Effector memory CD8-positive, alpha-beta T cell (primary cell): ENCODE measurements around the gene LRRC41.
"Not testable (repeated sequence)": the region's sequence is repeated elsewhere in the genome, so short reads cannot be mapped to it uniquely, and the experiment has no call there.

Source experiments
- ATAC-seq: fragments of 150-1000 bp; cut with Tn5 transposase; replicated peaks from 2 replicates; pipeline ENCODE4 v1.10.0; 2021; ENCODE audit warnings: mild to moderate bottlenecking, moderate library complexity
- DNase-seq, 3 experiments: peaks; one replicate each; pipeline ENCODE4 v3.0.0; 2021
- H3K27ac Mint-ChIP-seq, 2 donors: one replicate each; pipeline ENCODE4 v1.8.0; 2022; ENCODE audit warnings: mild to moderate bottlenecking in 2 of 2, mixed read lengths in 2 of 2, moderate library complexity in 2 of 2
- H3K27me3 Mint-ChIP-seq, 2 donors: one replicate each; pipeline ENCODE4 v1.8.0; 2022; ENCODE audit warnings: mixed read lengths in 2 of 2
- H3K36me3 Mint-ChIP-seq: one replicate; pipeline ENCODE4 v1.8.0; 2022; ENCODE audit warnings: mild to moderate bottlenecking, moderate library complexity, mixed read lengths; ENCODE audit not compliant: insufficient read depth
- H3K4me1 Mint-ChIP-seq, 2 donors: one replicate each; pipeline ENCODE4 v1.8.0; 2022; ENCODE audit warnings: low read depth in 2 of 2, mixed read lengths in 2 of 2
- H3K4me3 Mint-ChIP-seq, 2 donors: one replicate each; pipeline ENCODE4 v1.8.0; 2022; ENCODE audit warnings: mild to moderate bottlenecking in 2 of 2, mixed read lengths in 2 of 2, moderate library complexity in 2 of 2
- H3K9me3 Mint-ChIP-seq, 2 donors: one replicate each; pipeline ENCODE4 v1.8.0; 2022; ENCODE audit warnings: mixed read lengths in 2 of 2

Gene LRRC41

DNA sequence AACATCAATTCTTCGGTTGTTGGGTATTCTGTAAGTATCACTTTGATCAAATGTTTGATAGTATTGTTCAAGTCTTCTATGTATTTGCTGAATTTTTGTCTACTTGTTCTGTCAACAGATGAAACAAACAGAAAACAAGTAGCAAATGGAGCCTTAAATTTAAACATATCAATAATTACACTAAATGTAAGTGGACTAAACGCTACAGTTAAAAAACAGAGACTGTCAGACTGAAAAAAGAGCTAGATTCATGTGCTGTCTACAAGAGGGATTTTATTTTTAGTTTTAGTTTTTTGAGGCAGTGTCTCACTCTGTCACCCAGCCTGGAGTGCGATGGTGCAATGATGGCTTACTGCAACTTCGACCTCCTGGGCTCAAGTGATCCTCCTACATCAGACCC lies 66.5 kb downstream of the LRRC41 start:
- H3K9me3 Mint-ChIP-seq: no peaks in the 10 kb centered on the region

DNA sequence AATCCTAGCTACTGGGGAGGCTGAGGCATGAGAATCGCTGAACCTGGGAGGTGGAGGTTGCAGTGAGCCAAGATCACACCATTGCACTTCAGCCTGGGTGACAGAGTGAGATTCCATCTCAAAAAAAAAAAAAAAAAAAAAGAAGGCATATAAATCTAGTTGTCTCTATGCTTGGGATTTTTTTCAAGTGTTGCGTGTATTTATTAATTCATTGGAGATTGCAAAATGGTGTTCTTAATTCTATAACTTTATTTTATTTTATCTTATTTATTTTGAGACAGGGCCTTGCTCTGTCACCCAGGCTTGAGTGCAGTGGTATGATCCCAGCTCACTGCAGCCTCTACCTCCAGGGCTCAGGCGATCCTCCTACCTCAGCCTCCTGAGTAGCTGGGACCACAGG lies 72.2 kb downstream of the LRRC41 start:
- H3K9me3 Mint-ChIP-seq, H3K36me3 Mint-ChIP-seq, DNase-seq, H3K4me1 Mint-ChIP-seq, H3K27ac Mint-ChIP-seq, H3K4me3 Mint-ChIP-seq, H3K27me3 Mint-ChIP-seq, ATAC-seq: not testable (repeated sequence)

More for the DNA sequence above, 66.5 kb downstream of the LRRC41 start:
- DNase-seq (no peak), ATAC-seq (no peak)
- Mint-ChIP-seq H3K4me1 (peaks cover 0 to 2% of the 10 kb centered on the region in 2 donors), H3K27ac (no peak overlapping the region), H3K36me3 (no peaks in the 10 kb centered on the region), H3K4me3 (no peak overlapping the region), H3K27me3 (no peaks in the 10 kb centered on the region)
